Tibial nerve (tissue), 4 donors: ENCODE results near the gene GLB1L2. TPM values are rescaled to one million over a fixed set of nuclear protein-coding genes. Genes with fewer than 3 reads are reported as not detected.

ENCODE experiments used
- DNase-seq, 2 donors: peaks; one replicate each; pipeline ENCODE4 v3.0.0-alpha.2; 2019; ENCODE audit warnings: low spot score in 2 of 2
- H3K27ac ChIP-seq, 4 donors: fragments of 200-600 bp; sonication (generic) in 3 of 4; one replicate each; pipeline ENCODE4 v1.5.1; 2017 to 2019; ENCODE audit warnings: mild to moderate bottlenecking in 1 of 4
- H3K27me3 ChIP-seq, 2 donors: fragments of 200-600 bp; sonication (generic) in 1 of 2; one replicate each; pipeline versions ENCODE4 v1.5.1 to v1.6.0; 2017 to 2019
- H3K36me3 ChIP-seq, 3 donors: fragments of 200-600 bp; sonication (generic); one replicate each; pipeline ENCODE4 v1.5.1; 2018 to 2019
- H3K4me1 ChIP-seq, 4 donors: fragments of 200-600 bp; sonication (generic) in 3 of 4; one replicate each; pipeline ENCODE4 v1.5.1; 2017 to 2019
- H3K4me3 ChIP-seq, 4 donors: fragments of 200-600 bp; sonication (generic) in 3 of 4; one replicate each; pipeline ENCODE4 v1.5.1; 2017 to 2019; ENCODE audit warnings: mild to moderate bottlenecking in 1 of 4, moderate library complexity in 1 of 4
- H3K9me3 ChIP-seq, 4 donors: fragments of 200-600 bp; sonication (generic) in 3 of 4; one replicate each; pipeline ENCODE4 v1.5.1; 2017 to 2019
- CTCF ChIP-seq, 5 experiments: fragments of 200-600 bp in 3 of 5; fragments of 450-650 bp in 2 of 5; sonication (generic) in 3 of 5; IDR thresholded peaks; one replicate each; pipeline ENCODE4 v1.5.1; 2016 to 2019; ENCODE audit warnings: antibody characterized with exemption in 5 of 5, mild to moderate bottlenecking in 3 of 5, moderate library complexity in 2 of 5
- EP300 ChIP-seq, 2 donors: sonication (generic); formaldehyde crosslinking; IDR thresholded peaks; one replicate each; pipeline ENCODE4 v1.6.1; 2017; ENCODE audit warnings: antibody characterized with exemption in 2 of 2, mild to moderate bottlenecking in 1 of 2
- POLR2A ChIP-seq, 2 donors: fragments of 450-650 bp; IDR thresholded peaks; one replicate each; pipeline ENCODE4 v1.6.1; 2017; ENCODE audit warnings: antibody characterized with exemption in 2 of 2, mild to moderate bottlenecking in 2 of 2, moderate library complexity in 2 of 2
- WGBS, 2 donors: methylation state at CpG; one replicate each; pipeline ENCODE4 v1.1.5; 2018; 5-methylcytosine and 5-hydroxymethylcytosine counted together
- total RNA-seq, 4 donors: library from RNA; depleted of rRNA; stranded (reverse); fragments of >200 nt; gene quantifications; one replicate each; pipeline ENCODE4 v1.1.0, GENCODE V29; 2016

The GLB1L2 gene
- total RNA-seq, 4 donors from 2014 or later, result 2.0 to 8.1 (median 5.6) TPM

DNA sequence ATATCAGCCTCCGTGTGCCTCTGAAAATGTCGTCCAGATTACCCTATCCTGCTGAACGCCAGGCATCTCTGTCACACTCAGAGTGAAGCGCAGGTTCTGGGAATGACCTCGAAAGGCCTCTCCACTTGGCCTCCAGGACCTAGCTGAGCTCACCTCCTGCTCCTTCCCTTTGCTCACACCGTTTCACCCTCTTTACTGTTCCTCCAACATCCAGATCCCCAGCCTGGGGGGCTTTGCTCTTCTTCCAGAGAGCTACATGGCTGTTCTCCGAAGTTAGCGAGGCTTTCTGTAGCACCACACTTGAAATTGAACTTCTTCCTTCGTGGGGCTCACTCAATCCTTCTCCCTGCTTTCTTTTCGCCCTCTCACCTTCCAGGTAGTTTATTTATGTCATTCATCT lies 27.9 kb downstream of the GLB1L2 start:
- peaks cover 0 to 7% (median 3%) of the 10 kb centered on the region in 4 donors for H3K4me1 ChIP-seq
- H3K27me3 ChIP-seq, result no peaks in the 10 kb centered on the region
- WGBS, 2 donors, result 89 to 92% methylated on average over 10 of the region's 10 CpGs
- H3K36me3 ChIP-seq, result no peaks in the 10 kb centered on the region
- no peak overlapping the region for H3K4me3 ChIP-seq
- DNase-seq, result no peak
- TF ChIP-seq POLR2A (IDR thresholded peaks at IDR 0.05) (no peak), EP300 (IDR thresholded peaks at IDR 0.05) (no peak), CTCF (IDR thresholded peaks at IDR 0.05) (no peak)
- no peaks in the 10 kb centered on the region for H3K9me3 ChIP-seq
- H3K27ac ChIP-seq, result no peak overlapping the region

DNA sequence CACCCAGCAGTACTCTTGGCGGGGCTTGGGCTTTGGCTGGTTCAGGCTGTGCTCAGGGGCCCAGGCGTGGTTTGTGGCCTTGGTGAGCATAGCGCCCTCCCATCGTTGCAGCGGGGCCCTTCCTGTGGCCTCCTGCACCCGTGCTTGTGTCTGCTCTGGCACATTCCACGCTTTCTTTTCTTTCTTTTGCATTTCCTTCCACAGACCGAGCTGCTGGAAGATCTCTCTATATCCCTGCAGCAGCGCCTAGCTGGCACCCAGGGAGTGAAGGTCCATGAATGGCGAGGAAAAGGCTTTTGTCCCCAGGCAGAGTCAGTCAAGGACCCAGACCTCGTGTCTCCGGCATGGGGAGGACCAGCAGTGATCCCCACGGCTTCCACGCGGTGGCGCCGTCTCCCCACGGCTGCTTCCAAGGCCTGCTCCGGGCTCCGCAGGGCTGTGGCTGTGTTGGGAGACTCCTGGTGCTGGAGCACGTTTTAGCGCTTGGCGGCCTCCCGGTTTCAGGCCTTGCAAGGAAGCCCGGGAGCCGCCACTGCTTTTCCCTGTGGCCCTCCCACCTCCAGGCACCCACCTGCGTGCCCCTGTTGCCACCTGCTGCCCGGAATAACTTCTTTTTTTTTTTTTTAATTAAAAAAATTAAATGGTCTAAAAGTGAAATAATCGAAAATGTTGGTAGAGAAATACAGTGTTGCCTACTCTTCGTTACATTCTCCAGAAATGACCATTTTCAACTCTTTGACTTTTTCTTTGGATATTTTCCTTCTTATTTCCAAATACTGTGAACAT lies 28.5 kb downstream of the GLB1L2 start:
- 23 to 24% methylated on average over 30 of the region's 30 CpGs for WGBS, 2 donors
- DNase-seq, result peak; percentile 56 to 70

DNA sequence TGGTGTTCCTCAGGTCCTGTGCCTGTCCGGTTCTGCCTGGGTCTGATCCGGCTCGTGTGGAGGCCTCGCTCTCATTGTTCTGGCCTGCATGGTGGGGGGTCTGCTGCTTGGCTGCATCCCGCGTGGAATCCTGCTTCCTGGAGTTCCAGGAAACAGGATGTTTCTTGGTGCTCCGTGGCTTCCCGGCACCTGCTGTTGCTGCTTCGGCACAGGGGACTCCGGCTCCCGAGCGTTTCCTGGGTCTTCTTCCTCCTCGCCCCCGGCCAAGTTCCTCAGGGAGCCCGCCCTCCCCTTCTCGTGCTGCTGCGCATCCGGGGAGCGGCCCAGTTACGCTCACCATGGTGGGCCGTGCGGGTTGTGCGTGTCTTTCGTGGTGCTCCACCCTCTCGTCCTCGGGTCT lies 29.9 kb downstream of the GLB1L2 start:
- Histone ChIP-seq H3K4me3 (no peak overlapping the region), H3K4me1 (peaks cover 0 to 7% (median 3%) of the 10 kb centered on the region in 4 donors), H3K27me3 (no peaks in the 10 kb centered on the region), H3K27ac (no peak overlapping the region), H3K9me3 (no peaks in the 10 kb centered on the region), H3K36me3 (no peaks in the 10 kb centered on the region)
- WGBS, 2 donors, result 73 to 75% methylated on average over 24 to 26 of the region's 26 CpGs
- no peak for TF ChIP-seq POLR2A (IDR thresholded peaks at IDR 0.05)
- no peak for TF ChIP-seq CTCF (IDR thresholded peaks at IDR 0.05)
- TF ChIP-seq EP300 (IDR thresholded peaks at IDR 0.05), result no peak
- no peak for DNase-seq

More for the DNA sequence above, 28.5 kb downstream of the GLB1L2 start:
- H3K9me3 ChIP-seq, result no peaks in the 10 kb centered on the region
- no peaks in the 10 kb centered on the region for H3K36me3 ChIP-seq
- H3K4me3 ChIP-seq, result no peak overlapping the region
- no peak overlapping the region for H3K27ac ChIP-seq
- H3K4me1 ChIP-seq, result peaks cover 0 to 7% (median 3%) of the 10 kb centered on the region in 4 donors
- TF ChIP-seq POLR2A (IDR thresholded peaks at IDR 0.05) (no peak), CTCF (IDR thresholded peaks at IDR 0.05) (peak; percentile 73 to 85 (median 81))
- H3K27me3 ChIP-seq, result no peaks in the 10 kb centered on the region

DNA sequence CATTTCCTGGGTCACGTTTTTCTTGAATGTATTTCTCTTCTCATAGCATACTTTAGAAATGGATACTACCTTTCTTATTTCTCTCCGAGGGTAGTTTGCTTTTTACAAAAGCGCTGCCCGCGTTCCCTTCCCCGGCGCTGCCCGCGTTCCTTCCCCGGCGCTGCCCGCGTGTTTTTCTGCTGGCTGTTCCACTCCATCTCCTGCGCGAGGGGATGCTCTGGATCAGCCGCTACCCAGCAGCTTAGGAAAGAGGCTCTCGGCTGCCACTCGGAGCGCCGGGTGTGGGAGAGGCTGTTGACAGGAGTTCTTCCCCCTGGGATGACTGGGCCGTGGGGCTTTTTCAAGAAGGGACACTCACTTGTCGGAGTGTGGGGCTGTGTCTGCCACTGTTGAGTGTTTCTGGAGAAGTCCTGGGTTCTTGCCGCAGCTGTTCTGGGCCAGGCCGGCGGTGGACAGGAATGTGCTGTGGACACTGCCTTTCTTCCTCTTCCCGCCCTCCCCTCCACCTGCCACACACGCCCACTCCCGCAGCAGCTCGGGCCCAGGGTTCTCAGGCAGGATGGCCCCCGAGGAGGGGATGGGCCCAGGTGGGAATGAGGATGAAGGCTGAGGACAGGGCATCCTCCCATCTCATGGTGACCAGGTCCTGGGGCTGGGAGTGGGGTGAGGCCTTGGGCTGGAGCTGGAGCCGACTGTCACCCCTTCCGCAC lies 30.6 kb downstream of the GLB1L2 start:
- Histone ChIP-seq H3K36me3 (no peaks in the 10 kb centered on the region), H3K27me3 (no peaks in the 10 kb centered on the region), H3K27ac (no peak overlapping the region), H3K4me1 (peaks cover 0 to 7% (median 3%) of the 10 kb centered on the region in 4 donors), H3K4me3 (no peak overlapping the region), H3K9me3 (no peaks in the 10 kb centered on the region)
- no peak for DNase-seq
- 87 to 91% methylated on average over 32 of the region's 32 CpGs for WGBS, 2 donors
- no peak for TF ChIP-seq CTCF (IDR thresholded peaks at IDR 0.05)
- no peak for TF ChIP-seq EP300 (IDR thresholded peaks at IDR 0.05)
- no peak for TF ChIP-seq POLR2A (IDR thresholded peaks at IDR 0.05)

- no peaks in the 10 kb centered on the region for H3K36me3 ChIP-seq
- WGBS, 2 donors, result 93 to 95% methylated on average over 9 of the region's 9 CpGs
- no peak overlapping the region for H3K4me3 ChIP-seq
- H3K9me3 ChIP-seq, result no peaks in the 10 kb centered on the region
- H3K27ac ChIP-seq, result no peak overlapping the region
- no peaks in the 10 kb centered on the region for H3K27me3 ChIP-seq
- no peak for DNase-seq
- peaks cover 0 to 7% (median 3%) of the 10 kb centered on the region in 4 donors for H3K4me1 ChIP-seq
- TF ChIP-seq CTCF (IDR thresholded peaks at IDR 0.05), result no peak
- TF ChIP-seq POLR2A (IDR thresholded peaks at IDR 0.05), result no peak
- TF ChIP-seq EP300 (IDR thresholded peaks at IDR 0.05), result no peak
Observed at GRCh38 chr11:134363161-134363560, 31.4 kb downstream of the GLB1L2 start.
